ENCODE results near the gene AP1S2. TPM values are rescaled to one million over a fixed set of nuclear protein-coding genes. Genes with fewer than 3 reads are reported as not detected.

AP1S2 gene
- total RNA-seq, 1 experiment from 2014 or later: 367 TPM

- Histone ChIP-seq H2BK5ac (ENCODE audit: insufficient read length, low read length) (no peak overlapping the region), H4K91ac (ENCODE audit: insufficient read length, low read depth, low read length) (no peak overlapping the region), H2BK20ac (ENCODE audit: low read depth, low read length, poor library complexity, severe bottlenecking) (no peak overlapping the region), H4K20me1 (ENCODE audit: control insufficient read depth, insufficient read depth, insufficient read length) (no peaks in the 10 kb centered on the region), H3K18ac (ENCODE audit: insufficient read length, low read depth, low read length) (no peak overlapping the region), H3K23me2 (ENCODE audit: insufficient read length, low read depth, low read length, poor library complexity, severe bottlenecking) (no peaks in the 10 kb centered on the region), H3K4ac (ENCODE audit: low read depth, low read length) (no peak overlapping the region), H3K27me3 (ENCODE audit: insufficient read depth, low read length) (no peaks in the 10 kb centered on the region), H3K79me1 (ENCODE audit: insufficient read depth, low read depth, low read length, poor library complexity, severe bottlenecking) (no peaks in the 10 kb centered on the region), H2AK5ac (ENCODE audit: insufficient read length, low read length) (no peak overlapping the region), H2BK12ac (ENCODE audit: insufficient read length, low read depth, low read length) (no peak overlapping the region), H4K5ac (ENCODE audit: insufficient read length, low read depth, low read length) (no peak overlapping the region), H3K9ac (ENCODE audit: extremely low read depth, insufficient read length, low read length) (no peak overlapping the region), H3K23ac (ENCODE audit: insufficient read length, low read depth, low read length) (no peak overlapping the region), H3K79me2 (ENCODE audit: insufficient read depth, low read length) (peaks cover 2% of the 10 kb centered on the region; the same call in 1 of the 2 replicates), H2BK15ac (ENCODE audit: low read depth, low read length) (no peak overlapping the region), H3K4me2 (ENCODE audit: insufficient read depth, insufficient read length, low read length) (no peak overlapping the region), H3K27ac (ENCODE audit: insufficient read length, low read depth, low read length) (no peak overlapping the region), H3K9me3 (ENCODE audit: control insufficient read depth, low read depth, low read length) (no peaks in the 10 kb centered on the region), H4K8ac (replicated peaks; ENCODE audit: insufficient read length, low read depth, low read length) (no peak overlapping the region), H3K4me1 (ENCODE audit: insufficient read depth, low read length) (0 out of 2 replicates have a peak, but pooled peaks cover 2% of the 10 kb centered on the region), H3K56ac (ENCODE audit: insufficient read length, low read depth, low read length) (no peak overlapping the region), H2AFZ (ENCODE audit: low read length) (no peak overlapping the region), H3K14ac (ENCODE audit: insufficient read depth, low read length) (no peak overlapping the region), H2BK120ac (ENCODE audit: low read depth, low read length, poor library complexity, severe bottlenecking) (no peak overlapping the region), H3T11ph (ENCODE audit: low read length) (no peak overlapping the region)
- no peaks in the 10 kb centered on the region for H3K9me3 Mint-ChIP-seq
- H3K4me1 Mint-ChIP-seq: peaks cover 19 to 36% of the 10 kb centered on the region in 2 experiments
- TF ChIP-seq, protein P1, sequence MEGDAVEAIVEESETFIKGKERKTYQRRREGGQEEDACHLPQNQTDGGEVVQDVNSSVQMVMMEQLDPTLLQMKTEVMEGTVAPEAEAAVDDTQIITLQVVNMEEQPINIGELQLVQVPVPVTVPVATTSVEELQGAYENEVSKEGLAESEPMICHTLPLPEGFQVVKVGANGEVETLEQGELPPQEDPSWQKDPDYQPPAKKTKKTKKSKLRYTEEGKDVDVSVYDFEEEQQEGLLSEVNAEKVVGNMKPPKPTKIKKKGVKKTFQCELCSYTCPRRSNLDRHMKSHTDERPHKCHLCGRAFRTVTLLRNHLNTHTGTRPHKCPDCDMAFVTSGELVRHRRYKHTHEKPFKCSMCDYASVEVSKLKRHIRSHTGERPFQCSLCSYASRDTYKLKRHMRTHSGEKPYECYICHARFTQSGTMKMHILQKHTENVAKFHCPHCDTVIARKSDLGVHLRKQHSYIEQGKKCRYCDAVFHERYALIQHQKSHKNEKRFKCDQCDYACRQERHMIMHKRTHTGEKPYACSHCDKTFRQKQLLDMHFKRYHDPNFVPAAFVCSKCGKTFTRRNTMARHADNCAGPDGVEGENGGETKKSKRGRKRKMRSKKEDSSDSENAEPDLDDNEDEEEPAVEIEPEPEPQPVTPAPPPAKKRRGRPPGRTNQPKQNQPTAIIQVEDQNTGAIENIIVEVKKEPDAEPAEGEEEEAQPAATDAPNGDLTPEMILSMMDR (conservative IDR thresholded peaks at IDR 0.05): no peak
- peaks cover 10 to 39% (median 30%) of the 10 kb centered on the region in 3 experiments; a peak in 6 of 7 replicates for H3K36me3 Mint-ChIP-seq (ENCODE audit: insufficient read depth in 1 of 3, low read depth in 3 of 3)
- no peak for DNase-seq
- no CpG with 5 or more reads among the region's 1 CpG for WGBS (ENCODE audit: extremely low coverage, insufficient read length, low lambda C conversion rate)
- peak overlapping the region in 1 of 3 experiments; percentile 96; a peak in 2 of 7 replicates for H3K27ac Mint-ChIP-seq
- no peaks in the 10 kb centered on the region for H3K27me3 Mint-ChIP-seq (ENCODE audit: low read depth)
- no peak overlapping the region for H3K4me3 Mint-ChIP-seq
Measured at GRCh38 chrX:15829217-15829616, 25.4 kb downstream of the AP1S2 start.
